OCI-LY3 (cell line): ENCODE data around the gene INPP5A.

ENCODE experiments used
- H2AFZ ChIP-seq: fragments of 200-600, 300-600 bp; shearing (Covaris generic); 2 replicates; pipeline ENCODE4 v1.6.0; 2014; ENCODE audit warnings: antibody characterized with exemption, low read depth, low read length
- H3K27ac ChIP-seq: fragments of 200-600, 300-600 bp; sonication (generic); 2 replicates; pipeline ENCODE4 v1.5.1; 2014; ENCODE audit warnings: mild to moderate bottlenecking, low read length, moderate library complexity, mixed read lengths
- H3K27me3 ChIP-seq: fragments of 200-600, 300-600 bp; sonication (generic); 2 replicates; pipeline ENCODE4 v1.6.1; 2014; ENCODE audit warnings: low read depth, low read length, mixed read lengths
- H3K36me3 ChIP-seq: fragments of 200-600, 300-600 bp; sonication (generic); replicated peaks from 2 replicates; pipeline ENCODE3; 2014; ENCODE audit warnings: low read depth, low read length, mixed read lengths
- H3K4me1 ChIP-seq: fragments of 300-600, 200-600 bp; sonication (generic); 2 replicates; pipeline ENCODE4 v1.6.1; 2014; ENCODE audit warnings: low read length, mixed read lengths
- H3K4me2 ChIP-seq: fragments of 200-600, 300-600 bp; sonication (generic); 2 replicates; pipeline ENCODE4 v1.6.1; 2014; ENCODE audit warnings: low read length, mixed read lengths
- H3K4me3 ChIP-seq: fragments of 300-600, 200-600 bp; sonication (generic); 2 replicates; pipeline ENCODE4 v1.5.1; 2014; ENCODE audit warnings: antibody characterized with exemption, mild to moderate bottlenecking, low read length, moderate library complexity
- H3K79me2 ChIP-seq: fragments of 300-600, 200-600 bp; shearing (Covaris generic); 2 replicates; pipeline ENCODE4 v1.6.1; 2014; ENCODE audit warnings: mild to moderate bottlenecking, low read length, mixed read lengths
- H3K9ac ChIP-seq: fragments of 300-600, 200-600 bp; shearing (Covaris generic); 2 replicates; pipeline ENCODE4 v1.6.0; 2014; ENCODE audit warnings: mild to moderate bottlenecking, low read length, moderate library complexity
- H3K9me3 ChIP-seq: fragments of 200-600, 300-600 bp; shearing (Covaris generic); 2 replicates; pipeline ENCODE4 v1.6.1; 2014; ENCODE audit warnings: low read length, mixed read lengths; ENCODE audit not compliant: insufficient read depth
- H4K20me1 ChIP-seq: fragments of 200-600, 300-600 bp; sonication (generic); 2 replicates; pipeline ENCODE4 v1.6.1; 2016; ENCODE audit warnings: low read length, mixed read lengths; ENCODE audit not compliant: insufficient read depth
- CTCF ChIP-seq: fragments of 200-600, 300-600 bp; sonication (generic); IDR thresholded peaks from 2 replicates; pipeline ENCODE4 v1.5.1; 2014; ENCODE audit warnings: antibody characterized with exemption, low read length, low read depth
- EZH2phosphoT487 ChIP-seq: fragments of 200-600 bp; shearing (Covaris generic); IDR thresholded peaks from 2 replicates; pipeline ENCODE4 v1.6.1; 2018; ENCODE audit warnings: antibody characterized with exemption, mixed run types, low read depth

INPP5A gene

GRCh38 chr10:132667342-132668047 lies 129.9 kb downstream of the INPP5A start:
- no peaks in the 10 kb centered on the region for H3K36me3 ChIP-seq
- H3K9ac ChIP-seq = no peak overlapping the region
- TF ChIP-seq CTCF = no peak
- TF ChIP-seq EZH2phosphoT487 = no peak
- no peak overlapping the region for H2AFZ ChIP-seq
- H3K79me2 ChIP-seq = no peaks in the 10 kb centered on the region
- H3K27me3 ChIP-seq = no peaks in the 10 kb centered on the region
- no peaks in the 10 kb centered on the region for H4K20me1 ChIP-seq
- H3K4me2 ChIP-seq = no peak overlapping the region
- no peaks in the 10 kb centered on the region for H3K4me1 ChIP-seq
- H3K27ac ChIP-seq = no peak overlapping the region
- H3K9me3 ChIP-seq = no peaks in the 10 kb centered on the region
- no peak overlapping the region for H3K4me3 ChIP-seq

GRCh38 chr10:132668048-132668394 lies 130.4 kb downstream of the INPP5A start:
- H4K20me1 ChIP-seq = no peaks in the 10 kb centered on the region
- H3K4me1 ChIP-seq = no peaks in the 10 kb centered on the region
- no peak overlapping the region for H3K4me3 ChIP-seq
- H3K36me3 ChIP-seq = no peaks in the 10 kb centered on the region
- H3K4me2 ChIP-seq = no peak overlapping the region
- no peak overlapping the region for H3K9ac ChIP-seq
- TF ChIP-seq CTCF (no peak), EZH2phosphoT487 (no peak)
- H3K9me3 ChIP-seq = no peaks in the 10 kb centered on the region
- no peaks in the 10 kb centered on the region for H3K27me3 ChIP-seq
- no peak overlapping the region for H2AFZ ChIP-seq
- no peaks in the 10 kb centered on the region for H3K79me2 ChIP-seq
- H3K27ac ChIP-seq = no peak overlapping the region

- no peaks in the 10 kb centered on the region for H3K27me3 ChIP-seq
- no peaks in the 10 kb centered on the region for H3K79me2 ChIP-seq
- H3K27ac ChIP-seq = no peak overlapping the region
- H4K20me1 ChIP-seq = no peaks in the 10 kb centered on the region
- TF ChIP-seq EZH2phosphoT487 (no peak), CTCF (no peak)
- H3K4me1 ChIP-seq = no peaks in the 10 kb centered on the region
- H3K4me3 ChIP-seq = no peak overlapping the region
- no peaks in the 10 kb centered on the region for H3K36me3 ChIP-seq
- H2AFZ ChIP-seq = no peak overlapping the region
- H3K9ac ChIP-seq = no peak overlapping the region
- H3K4me2 ChIP-seq = no peak overlapping the region
- no peaks in the 10 kb centered on the region for H3K9me3 ChIP-seq
Observed at GRCh38 chr10:132669208-132669861, 131.7 kb downstream of the INPP5A start.

- Histone ChIP-seq H3K79me2 (no peaks in the 10 kb centered on the region), H3K4me1 (no peaks in the 10 kb centered on the region), H3K27ac (no peak overlapping the region), H3K27me3 (no peaks in the 10 kb centered on the region), H4K20me1 (no peaks in the 10 kb centered on the region), H2AFZ (no peak overlapping the region), H3K36me3 (no peaks in the 10 kb centered on the region), H3K4me2 (no peak overlapping the region), H3K4me3 (no peak overlapping the region), H3K9me3 (no peaks in the 10 kb centered on the region), H3K9ac (no peak overlapping the region)
- TF ChIP-seq CTCF (no peak), EZH2phosphoT487 (no peak)
Observed at GRCh38 chr10:132670546-132671227, 133.1 kb downstream of the INPP5A start.
